ENCODE measurements around the gene SNX24.

SNX24 gene

DNA sequence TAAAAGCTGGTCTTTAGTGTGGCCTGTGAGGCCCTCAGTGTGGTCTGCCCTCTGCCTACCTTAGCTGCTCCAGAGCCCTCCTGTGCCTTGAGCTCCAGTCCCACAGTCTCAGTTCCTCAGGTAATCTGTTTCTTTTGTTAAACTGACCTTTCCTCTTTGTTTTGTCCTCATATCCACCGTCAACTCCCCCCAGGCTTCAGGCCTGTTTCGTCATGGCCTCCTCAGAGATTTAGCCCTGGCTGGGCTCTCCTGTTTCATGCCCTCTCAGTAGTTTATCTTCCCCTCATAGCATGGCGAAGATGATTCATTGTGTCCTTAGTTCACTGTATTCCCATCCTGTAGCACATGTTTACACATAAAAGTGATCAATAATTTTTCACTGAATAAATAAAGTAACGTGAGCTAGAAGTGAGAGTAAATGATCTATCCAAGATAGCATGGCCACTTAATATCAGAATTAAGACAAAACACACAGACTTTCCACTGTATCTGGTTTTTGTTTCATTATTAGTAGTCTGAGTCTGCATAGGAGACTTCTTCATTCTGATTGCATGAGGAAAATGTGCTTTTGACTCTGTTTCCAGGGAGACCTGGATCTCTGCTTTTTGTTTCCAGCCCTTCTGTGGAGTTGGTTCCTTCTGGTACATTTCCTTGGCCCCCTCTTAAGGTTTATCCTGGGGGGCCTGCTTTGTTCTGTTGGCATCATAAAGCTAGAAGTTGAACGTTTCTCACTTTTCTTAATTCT lies 70.5 kb downstream of the SNX24 start:
- DNase-seq (ENCODE audit: low read depth, low spot score): no peak
- peaks cover 5% of the 10 kb centered on the region; the same call in 1 of the 2 replicates for H3K9me3 ChIP-seq (ENCODE audit: insufficient read depth, low read length)
- H3K9ac ChIP-seq (ENCODE audit: insufficient read length, low read depth): no peak overlapping the region
- no peak overlapping the region for H3K4me3 ChIP-seq (ENCODE audit: insufficient read length, low read depth)
- TF ChIP-seq YY1 (IDR thresholded peaks at IDR 0.05; ENCODE audit: insufficient read depth, insufficient read length): no peak
- no peak for TF ChIP-seq SUZ12 (IDR thresholded peaks at IDR 0.05; ENCODE audit: extremely low read depth, insufficient read depth, insufficient read length)
- no peak for TF ChIP-seq ZNF274 (IDR thresholded peaks at IDR 0.05; ENCODE audit: low read depth, low read length)
- no peaks in the 10 kb centered on the region for H3K27me3 ChIP-seq (ENCODE audit: insufficient read depth, insufficient read length)
- no peaks in the 10 kb centered on the region for H3K36me3 ChIP-seq (ENCODE audit: insufficient read depth, insufficient read length, low read length)
- no peaks in the 10 kb centered on the region for H3K4me1 ChIP-seq (ENCODE audit: insufficient read depth, insufficient read length)

GRCh38 chr5:122916490-122916889 lies 71.1 kb downstream of the SNX24 start:
- H3K9ac ChIP-seq (ENCODE audit: insufficient read length, low read depth): no peak overlapping the region
- TF ChIP-seq SUZ12 (IDR thresholded peaks at IDR 0.05; ENCODE audit: extremely low read depth, insufficient read depth, insufficient read length) (no peak), YY1 (IDR thresholded peaks at IDR 0.05; ENCODE audit: insufficient read depth, insufficient read length) (no peak), ZNF274 (IDR thresholded peaks at IDR 0.05; ENCODE audit: low read depth, low read length) (no peak)
- peaks cover 5% of the 10 kb centered on the region; the same call in 1 of the 2 replicates for H3K9me3 ChIP-seq (ENCODE audit: insufficient read depth, low read length)

GRCh38 chr5:122919969-122920368 lies 74.6 kb downstream of the SNX24 start:
- H3K9ac ChIP-seq (ENCODE audit: insufficient read length, low read depth): no peak overlapping the region
- peaks cover 2% of the 10 kb centered on the region for H3K4me1 ChIP-seq (ENCODE audit: insufficient read depth, insufficient read length)
- no peaks in the 10 kb centered on the region for H3K27me3 ChIP-seq (ENCODE audit: insufficient read depth, insufficient read length)
- TF ChIP-seq SUZ12 (IDR thresholded peaks at IDR 0.05; ENCODE audit: extremely low read depth, insufficient read depth, insufficient read length): no peak
- no peak overlapping the region for H3K4me3 ChIP-seq (ENCODE audit: insufficient read length, low read depth)
- H3K36me3 ChIP-seq (ENCODE audit: insufficient read depth, insufficient read length, low read length): no peaks in the 10 kb centered on the region
- DNase-seq (ENCODE audit: low read depth, low spot score): no peak
- H3K9me3 ChIP-seq (ENCODE audit: insufficient read depth, low read length): no peaks in the 10 kb centered on the region

More at GRCh38 chr5:122916490-122916889, 71.1 kb downstream of the SNX24 start:
- H3K27me3 ChIP-seq (ENCODE audit: insufficient read depth, insufficient read length): no peaks in the 10 kb centered on the region
- no peaks in the 10 kb centered on the region for H3K36me3 ChIP-seq (ENCODE audit: insufficient read depth, insufficient read length, low read length)
- H3K4me3 ChIP-seq (ENCODE audit: insufficient read length, low read depth): no peak overlapping the region
- no peak for DNase-seq (ENCODE audit: low read depth, low spot score)
- H3K4me1 ChIP-seq (ENCODE audit: insufficient read depth, insufficient read length): no peaks in the 10 kb centered on the region

GRCh38 chr5:122921826-122922225 lies 76.4 kb downstream of the SNX24 start:
- no peak overlapping the region for H3K4me3 ChIP-seq (ENCODE audit: insufficient read length, low read depth)
- no peak for DNase-seq (ENCODE audit: low read depth, low spot score)
- H3K9me3 ChIP-seq (ENCODE audit: insufficient read depth, low read length): no peaks in the 10 kb centered on the region
- H3K36me3 ChIP-seq (ENCODE audit: insufficient read depth, insufficient read length, low read length): no peaks in the 10 kb centered on the region
- no peaks in the 10 kb centered on the region for H3K27me3 ChIP-seq (ENCODE audit: insufficient read depth, insufficient read length)
- TF ChIP-seq SUZ12 (IDR thresholded peaks at IDR 0.05; ENCODE audit: extremely low read depth, insufficient read depth, insufficient read length) (no peak), YY1 (IDR thresholded peaks at IDR 0.05; ENCODE audit: insufficient read depth, insufficient read length) (no peak), ZNF274 (IDR thresholded peaks at IDR 0.05; ENCODE audit: low read depth, low read length) (no peak)
- H3K9ac ChIP-seq (ENCODE audit: insufficient read length, low read depth): no peak overlapping the region
- H3K4me1 ChIP-seq (ENCODE audit: insufficient read depth, insufficient read length): peaks cover 2% of the 10 kb centered on the region

DNA sequence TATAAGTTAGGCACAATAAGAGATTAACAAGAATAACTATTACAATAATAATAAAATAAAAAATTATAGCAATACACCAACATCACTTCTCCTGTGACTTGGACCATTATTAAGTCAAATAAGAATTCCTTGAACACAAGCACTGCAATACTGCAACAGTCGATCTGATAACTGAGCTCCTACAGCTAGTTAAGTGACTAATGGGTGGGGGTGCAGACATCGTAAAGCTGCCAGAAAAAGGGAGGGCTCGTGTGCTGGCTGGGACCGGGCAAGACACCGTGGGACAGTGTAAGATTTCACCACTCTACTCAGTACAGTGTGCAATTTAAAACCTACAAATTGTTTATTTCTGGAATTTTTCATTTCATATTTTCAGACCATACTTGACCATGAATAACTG lies 78.8 kb downstream of the SNX24 start:
- DNase-seq (ENCODE audit: low read depth, low spot score): no peak
- Histone ChIP-seq H3K4me3 (ENCODE audit: insufficient read length, low read depth) (no peak overlapping the region), H3K36me3 (ENCODE audit: insufficient read depth, insufficient read length, low read length) (no peaks in the 10 kb centered on the region), H3K9me3 (ENCODE audit: insufficient read depth, low read length) (no peaks in the 10 kb centered on the region), H3K4me1 (ENCODE audit: insufficient read depth, insufficient read length) (peaks cover 2% of the 10 kb centered on the region), H3K27me3 (ENCODE audit: insufficient read depth, insufficient read length) (no peaks in the 10 kb centered on the region), H3K9ac (ENCODE audit: insufficient read length, low read depth) (no peak overlapping the region)
- TF ChIP-seq SUZ12 (IDR thresholded peaks at IDR 0.05; ENCODE audit: extremely low read depth, insufficient read depth, insufficient read length): no peak
- no peak for TF ChIP-seq YY1 (IDR thresholded peaks at IDR 0.05; ENCODE audit: insufficient read depth, insufficient read length)

DNA sequence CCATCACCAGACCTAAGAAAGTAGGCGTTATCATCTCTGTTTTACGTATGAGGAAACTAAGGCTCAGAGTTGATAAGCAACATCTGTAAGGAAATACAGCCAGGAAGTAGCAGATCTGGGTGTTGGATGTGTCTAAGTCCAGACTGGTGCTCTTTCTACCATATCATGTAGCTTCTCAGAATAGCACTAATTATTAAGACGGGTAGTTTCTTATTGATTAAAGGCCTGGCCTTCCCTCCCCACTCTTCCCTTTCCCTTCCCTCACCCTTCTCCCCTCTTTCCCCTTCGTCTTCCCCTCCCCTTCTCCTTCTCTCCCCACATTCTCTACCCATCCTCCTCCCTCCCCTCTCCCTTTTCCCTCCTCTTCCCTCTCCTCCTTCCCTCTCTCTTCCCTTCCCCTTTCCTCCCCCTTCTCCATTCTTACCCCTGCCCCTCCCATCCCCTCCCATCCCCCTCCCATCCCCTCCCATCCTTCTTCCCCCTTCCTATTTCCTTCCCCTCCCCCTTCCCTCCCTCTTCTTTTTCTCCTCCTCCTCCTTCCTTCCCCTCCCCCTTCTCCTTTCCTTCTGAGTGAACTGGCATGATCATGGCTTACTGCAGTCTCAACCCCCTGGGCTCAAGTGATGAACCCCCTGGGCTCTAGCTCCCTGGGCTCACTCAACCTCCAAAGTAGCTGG lies 79.4 kb downstream of the SNX24 start:
- no peak overlapping the region for H3K9ac ChIP-seq (ENCODE audit: insufficient read length, low read depth)
- no peak overlapping the region for H3K4me3 ChIP-seq (ENCODE audit: insufficient read length, low read depth)
- H3K36me3 ChIP-seq (ENCODE audit: insufficient read depth, insufficient read length, low read length): no peaks in the 10 kb centered on the region
- no peaks in the 10 kb centered on the region for H3K9me3 ChIP-seq (ENCODE audit: insufficient read depth, low read length)
- peaks cover 2% of the 10 kb centered on the region for H3K4me1 ChIP-seq (ENCODE audit: insufficient read depth, insufficient read length)
- no peak for DNase-seq (ENCODE audit: low read depth, low spot score)
- no peaks in the 10 kb centered on the region for H3K27me3 ChIP-seq (ENCODE audit: insufficient read depth, insufficient read length)
- TF ChIP-seq SUZ12 (IDR thresholded peaks at IDR 0.05; ENCODE audit: extremely low read depth, insufficient read depth, insufficient read length) (no peak), YY1 (IDR thresholded peaks at IDR 0.05; ENCODE audit: insufficient read depth, insufficient read length) (no peak), ZNF274 (IDR thresholded peaks at IDR 0.05; ENCODE audit: low read depth, low read length) (no peak)

GRCh38 chr5:122929001-122929400 lies 83.6 kb downstream of the SNX24 start:
- H3K4me1 ChIP-seq (ENCODE audit: insufficient read depth, insufficient read length): peaks cover 7% of the 10 kb centered on the region
- no peak overlapping the region for H3K9ac ChIP-seq (ENCODE audit: insufficient read length, low read depth)
- H3K4me3 ChIP-seq (ENCODE audit: insufficient read length, low read depth): no peak overlapping the region
- DNase-seq (ENCODE audit: low read depth, low spot score): no peak
- TF ChIP-seq YY1 (IDR thresholded peaks at IDR 0.05; ENCODE audit: insufficient read depth, insufficient read length) (no peak), SUZ12 (IDR thresholded peaks at IDR 0.05; ENCODE audit: extremely low read depth, insufficient read depth, insufficient read length) (no peak), ZNF274 (IDR thresholded peaks at IDR 0.05; ENCODE audit: low read depth, low read length) (no peak)
- H3K27me3 ChIP-seq (ENCODE audit: insufficient read depth, insufficient read length): no peaks in the 10 kb centered on the region
- no peaks in the 10 kb centered on the region for H3K36me3 ChIP-seq (ENCODE audit: insufficient read depth, insufficient read length, low read length)
- no peaks in the 10 kb centered on the region for H3K9me3 ChIP-seq (ENCODE audit: insufficient read depth, low read length)

Measured in NT2/D1 (cell line).